ENCODE measurements around the gene B3GAT1.

Gene B3GAT1

GRCh38 chr11:134441281-134441680 lies 29.2 kb upstream of the B3GAT1 start:
- DNase-seq (ENCODE audit: low read depth) = no peak

- no peak for DNase-seq (ENCODE audit: low read depth)
Measured at GRCh38 chr11:134440851-134441250, 28.8 kb upstream of the B3GAT1 start.

DNA sequence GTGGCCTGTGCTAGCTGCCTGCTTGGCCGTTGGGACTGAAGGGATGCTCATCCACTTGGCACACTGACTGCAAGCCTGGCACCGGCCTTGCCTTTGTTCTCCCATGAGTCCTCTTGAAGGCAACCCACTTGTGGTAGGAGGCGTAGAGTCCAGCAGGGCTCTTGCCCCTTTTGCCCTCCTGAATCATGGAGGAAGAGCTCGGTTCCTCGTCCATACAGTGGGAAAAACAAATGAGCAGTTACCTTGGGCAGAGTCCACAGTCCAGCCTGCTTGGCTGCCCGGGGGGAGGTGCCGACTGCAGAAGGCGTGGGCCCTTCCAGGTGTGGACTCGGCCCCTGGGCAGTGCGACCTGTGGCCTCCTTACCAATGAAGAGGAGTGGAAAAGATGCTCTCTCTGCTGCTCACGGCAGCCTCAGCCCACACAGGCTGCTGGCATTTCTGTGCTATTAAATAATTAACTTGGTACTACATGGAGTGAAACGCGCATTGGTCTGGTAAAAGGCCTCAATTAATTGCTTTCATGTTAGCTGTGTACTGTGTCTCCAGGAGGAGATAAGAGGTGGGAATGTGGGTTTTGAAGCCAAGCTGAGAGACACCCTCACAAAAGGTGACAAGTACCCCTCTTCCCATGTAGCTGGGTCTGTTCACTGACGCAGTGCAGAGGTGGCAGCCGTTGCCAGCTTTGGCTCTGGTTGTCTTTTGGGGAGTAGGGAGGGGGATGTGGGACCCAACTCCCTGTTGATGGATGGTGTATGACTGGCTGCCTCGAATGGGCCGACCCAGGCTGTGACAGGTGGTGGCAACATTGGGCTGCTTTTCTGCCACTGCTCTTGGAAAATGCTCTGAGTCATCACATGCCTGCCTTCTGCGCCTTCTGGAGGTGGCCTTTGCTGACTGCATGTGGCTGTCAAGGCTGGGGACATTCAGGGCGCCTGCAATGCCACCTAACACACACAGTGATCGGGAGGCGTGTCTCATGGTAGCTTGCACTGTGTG lies 26.8 kb upstream of the B3GAT1 start:
- no peak for DNase-seq (ENCODE audit: low read depth)

DNA sequence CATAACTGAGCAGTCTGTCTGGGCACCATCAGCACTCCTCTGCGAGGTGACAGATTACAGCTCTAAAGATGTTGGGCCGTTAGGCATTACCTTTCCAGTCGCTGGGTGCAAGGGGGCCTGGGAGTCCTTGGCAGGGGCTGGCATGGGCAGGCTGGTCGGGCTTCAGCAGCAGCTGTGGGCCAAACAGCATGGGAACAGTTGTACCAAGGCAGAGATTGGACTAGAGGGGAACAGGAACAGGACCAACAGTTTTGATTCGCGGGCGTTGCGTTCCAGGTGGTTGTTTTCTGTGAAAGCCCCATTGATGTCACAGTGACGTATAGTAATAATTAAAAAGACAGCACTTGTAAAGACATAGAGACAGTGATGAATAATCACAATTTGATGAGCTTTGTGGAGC lies 25.8 kb upstream of the B3GAT1 start:
- DNase-seq (ENCODE audit: low read depth) = no peak

- DNase-seq (ENCODE audit: low read depth) = no peak
Measured at GRCh38 chr11:134436781-134437180, 24.7 kb upstream of the B3GAT1 start.

DNA sequence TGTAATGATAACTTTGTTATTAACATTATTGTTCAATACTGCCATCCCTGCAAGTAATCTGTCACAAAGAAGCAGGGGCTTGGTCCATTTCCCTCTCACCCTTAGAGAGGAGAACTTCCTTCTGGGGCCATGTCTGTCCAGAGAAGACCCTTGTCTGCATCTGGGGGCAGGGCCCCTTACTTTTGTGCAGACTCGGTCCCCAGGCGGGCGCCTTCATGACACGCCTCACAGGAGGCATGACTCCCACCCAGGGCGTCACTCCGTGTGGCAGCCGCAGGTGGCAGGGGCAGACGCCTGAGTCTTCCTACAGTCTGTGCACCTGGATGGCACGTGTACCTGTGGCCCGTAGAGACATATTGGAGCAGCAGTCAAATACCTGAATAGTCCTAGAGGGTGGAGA lies 21.8 kb upstream of the B3GAT1 start:
- no peak for DNase-seq (ENCODE audit: low read depth)

DNA sequence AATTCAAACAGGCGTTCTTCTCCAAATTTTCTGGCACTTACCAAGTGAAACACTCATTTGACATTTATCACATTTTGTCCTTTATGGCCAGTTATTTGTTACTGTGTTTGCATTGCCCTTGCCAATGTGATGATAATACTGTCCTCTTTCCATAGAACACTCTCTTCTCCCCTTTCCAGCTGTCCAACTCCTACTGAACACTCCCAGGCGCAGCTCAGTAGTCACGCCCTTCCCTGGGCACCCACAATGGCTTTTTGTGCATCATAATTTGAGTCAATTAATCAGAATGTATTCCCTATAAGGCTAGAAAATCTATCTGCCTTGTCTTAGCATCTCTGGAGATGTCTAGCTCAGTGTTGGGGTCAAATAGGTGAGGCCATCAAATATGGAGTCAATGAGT lies 21.2 kb upstream of the B3GAT1 start:
- no peak for DNase-seq (ENCODE audit: low read depth)

- DNase-seq (ENCODE audit: low read depth) = no peak
Measured at GRCh38 chr11:134432776-134433175, 20.7 kb upstream of the B3GAT1 start.

GRCh38 chr11:134429106-134429505 lies 17.1 kb upstream of the B3GAT1 start:
- DNase-seq (ENCODE audit: low read depth) = no peak

- DNase-seq (ENCODE audit: low read depth) = no peak
Measured at GRCh38 chr11:134425816-134426536, 13.9 kb upstream of the B3GAT1 start.

DNA sequence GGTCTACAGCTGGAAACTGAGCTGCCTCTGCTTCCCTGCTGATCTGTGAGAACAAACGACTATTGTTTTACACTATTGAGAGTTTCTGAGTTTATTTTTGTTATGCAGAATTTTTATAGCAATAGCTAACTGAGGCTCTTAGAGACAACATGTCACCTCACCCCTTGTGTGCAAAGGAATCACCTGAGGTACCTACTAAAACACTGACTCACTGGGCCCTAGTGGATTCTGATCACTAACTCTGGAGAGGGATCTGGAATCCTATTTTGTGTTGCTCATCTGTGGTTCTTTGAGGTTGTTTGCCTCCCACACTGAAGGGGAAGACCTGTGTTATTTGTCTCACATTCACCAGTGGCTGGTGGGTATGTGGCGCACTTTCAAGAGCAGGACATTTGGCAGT lies 13.4 kb upstream of the B3GAT1 start:
- DNase-seq (ENCODE audit: low read depth) = no peak

DNA sequence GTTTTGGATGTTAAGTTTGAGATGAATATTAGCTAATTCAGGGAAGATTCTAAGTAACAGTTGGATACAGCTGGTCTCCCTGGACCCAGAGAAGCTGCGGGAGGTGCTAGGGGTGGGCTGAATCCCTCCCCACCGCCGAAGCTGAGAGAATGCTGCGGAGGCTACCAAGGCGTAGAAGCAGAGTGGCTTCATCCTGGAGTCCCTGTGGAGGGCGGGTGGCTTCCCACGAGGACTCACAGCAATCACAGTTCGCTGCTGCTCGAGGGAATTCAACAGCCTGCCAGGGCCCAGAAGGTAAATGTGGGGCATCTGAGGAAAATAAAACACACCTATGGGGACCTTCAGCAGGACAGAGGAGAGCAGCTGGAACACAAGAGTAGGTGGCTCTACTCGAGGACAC lies 11.1 kb upstream of the B3GAT1 start:
- DNase-seq (ENCODE audit: low read depth) = no peak

GRCh38 chr11:134417871-134418840 lies 6.1 kb upstream of the B3GAT1 start:
- no peak for DNase-seq (ENCODE audit: low read depth)

GRCh38 chr11:134416726-134417125 lies 4.7 kb upstream of the B3GAT1 start:
- DNase-seq (ENCODE audit: low read depth) = no peak

DNA sequence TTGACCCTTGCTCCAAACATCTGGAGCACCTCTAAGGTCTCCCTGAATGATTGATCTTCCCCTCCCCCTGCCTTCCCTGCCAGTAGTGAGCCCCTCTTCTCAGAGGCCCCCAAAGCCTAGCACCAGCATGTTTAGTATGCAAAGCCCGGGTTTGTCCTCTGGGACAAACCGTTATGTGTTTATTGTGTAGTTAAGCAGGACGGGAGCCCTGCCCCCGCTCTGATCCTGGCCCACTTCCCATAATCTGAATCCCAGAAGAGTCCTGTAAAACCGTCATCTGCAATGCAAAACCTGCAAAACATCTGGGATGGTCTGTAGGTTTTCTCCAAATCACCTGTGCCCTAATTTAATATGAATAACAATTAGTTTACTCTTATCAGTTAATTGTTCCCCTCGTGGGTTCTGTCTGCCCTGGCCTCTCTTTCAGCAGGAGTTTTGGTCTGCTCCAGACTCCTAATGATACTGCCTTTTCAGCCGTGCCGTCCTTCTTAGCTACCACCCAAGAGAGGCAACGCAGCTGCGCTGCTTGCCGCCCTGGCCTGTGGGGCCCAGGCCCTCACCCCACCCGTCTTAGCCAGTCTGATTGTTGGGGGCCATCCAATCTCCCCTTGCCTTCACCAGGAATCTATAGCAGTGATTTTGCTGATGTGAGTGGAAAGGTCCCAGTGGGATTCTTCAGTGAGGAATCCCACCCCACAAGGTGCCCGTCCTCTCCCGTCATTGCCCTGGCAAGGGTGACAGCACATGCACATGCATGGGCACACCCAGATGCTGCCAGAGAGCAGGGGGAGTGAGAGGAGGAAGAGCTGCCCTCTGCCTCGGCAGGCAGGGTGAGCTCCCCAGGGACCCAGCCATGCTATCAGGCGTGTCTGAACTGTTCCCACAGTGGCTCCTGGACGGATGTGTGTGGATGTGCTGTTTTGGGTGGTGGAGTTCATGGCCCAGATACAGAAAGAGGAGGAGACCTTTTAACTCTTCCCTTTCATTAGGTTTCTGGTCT lies 3.0 kb upstream of the B3GAT1 start:
- DNase-seq (ENCODE audit: low read depth) = no peak

GRCh38 chr11:134413826-134414731 lies 2.0 kb upstream of the B3GAT1 start:
- no peak for DNase-seq (ENCODE audit: low read depth)

DNA sequence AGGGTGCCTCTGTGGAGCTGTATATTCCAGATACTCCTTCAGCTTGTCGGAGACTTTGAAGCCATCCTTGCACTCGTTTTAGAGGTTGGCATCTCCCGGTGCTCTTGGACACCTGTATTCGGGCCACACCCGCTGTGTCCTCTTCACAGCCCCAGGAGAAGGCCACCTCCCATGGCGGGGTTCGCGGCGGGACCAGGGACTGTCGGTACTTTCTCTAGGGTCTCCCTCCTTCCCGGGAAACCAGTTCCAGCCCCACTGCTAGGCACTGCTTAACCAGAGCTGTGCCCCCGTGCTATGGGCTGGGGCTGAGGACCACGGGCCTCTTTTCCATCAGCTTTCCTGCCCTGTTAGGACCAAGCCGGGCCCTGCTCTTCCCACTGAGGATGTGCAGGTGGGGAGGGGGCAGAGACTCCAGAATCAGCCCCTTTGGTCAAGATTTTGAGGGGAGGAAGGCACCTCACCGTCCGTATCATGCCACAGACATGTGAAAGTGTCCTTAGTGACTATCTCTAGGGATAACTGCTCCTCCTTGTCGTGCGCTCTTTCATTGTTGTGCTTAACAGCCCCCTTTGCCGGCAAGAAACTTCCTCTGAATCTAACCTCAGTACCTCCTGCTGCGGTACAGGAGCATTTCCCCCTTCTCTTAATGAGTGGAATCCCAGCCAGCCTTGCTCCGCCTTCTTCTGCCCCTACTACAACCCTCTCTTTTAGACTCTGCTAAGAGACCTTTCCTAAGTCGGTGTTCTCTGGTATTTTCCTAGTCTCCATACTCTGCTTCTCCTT lies 1.2 kb upstream of the B3GAT1 start:
- DNase-seq (ENCODE audit: low read depth) = no peak

DNA sequence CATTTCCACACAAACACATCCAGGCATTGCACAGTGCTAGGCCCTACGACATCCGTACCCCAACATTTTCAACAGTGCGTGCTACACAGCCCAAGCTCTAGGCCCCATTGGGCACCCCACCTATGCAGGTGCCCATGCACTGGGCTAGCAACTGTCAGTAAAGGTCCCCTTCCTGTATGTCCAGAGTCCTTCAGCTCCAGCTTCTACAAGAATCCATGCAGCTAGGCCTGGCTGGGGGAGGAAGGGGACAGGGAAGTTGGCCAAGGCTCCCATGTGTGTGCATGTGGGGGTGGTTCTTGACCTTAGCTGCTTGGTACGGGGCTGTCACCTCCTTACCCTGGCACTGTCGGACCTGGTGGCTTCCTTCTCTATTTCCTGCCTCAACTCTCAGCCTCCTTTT lies 1.3 kb downstream of the B3GAT1 start:
- DNase-seq (ENCODE audit: low read depth) = no peak
